HCT116 (cell line): ENCODE measurements around the gene TMED10. TPM values are rescaled to one million over a fixed set of nuclear protein-coding genes. Genes with fewer than 3 reads are reported as not detected.

ENCODE experiments used
- ATAC-seq: fragments of 200-7000 bp; cut with Tn5 transposase; 2 replicates; pipeline ENCODE4 v1.9.1; 2020; ENCODE audit warnings: mild to moderate bottlenecking, moderate library complexity
- BruUV-seq: library from RNA; stranded (reverse); fragments of 400-500 nt; replicated peaks from 2 replicates; lab custom pipeline; 2021; lab: Mats Ljungman, UMichigan
- CTCF ChIA-PET: fragments of 300-600 bp; sonication (Branson Sonifier 250); formaldehyde crosslinking; loops from one replicate; lab custom pipeline; 2021; ENCODE audit warnings: antibody characterized with exemption; lab: Charles Lee
- POLR2A ChIA-PET: fragments of 300-600, 350-600 bp; sonication (Branson Sonifier 250); formaldehyde crosslinking; loops from one replicate; lab custom pipeline; 2021; ENCODE audit warnings: antibody characterized with exemption; lab: Charles Lee
- RAD21 ChIA-PET, 2 experiments: fragments of 300-600 bp; sonication (Branson Sonifier 250); formaldehyde crosslinking; loops; one replicate each; lab custom pipeline; 2023; ENCODE audit warnings: low total read pairs in 2 of 2; ENCODE audit not compliant: uncharacterized antibody in 2 of 2, unreplicated experiment in 2 of 2, low non-redundant PET in 1 of 2; lab: Charles Lee
- DNase-seq: peaks from one replicate; pipeline ENCODE4 v3.0.0-alpha.2; 2010; ENCODE audit warnings: low read depth, low spot score
- H2AFZ ChIP-seq: fragments of 200-600 bp; shearing (Covaris generic), sonication (generic); 2 replicates; pipeline ENCODE4 v1.6.1; 2017; ENCODE audit warnings: low read depth, mixed run types, mixed read lengths, antibody characterized with exemption, low read length; ENCODE audit not compliant: poor library complexity, severe bottlenecking
- H3K27ac ChIP-seq: 2 replicates; pipeline ENCODE4 v1.5.1; 2012; ENCODE audit warnings: low read depth, low read length
- H3K27me3 ChIP-seq: fragments of 200-600 bp; sonication (generic); 2 replicates; pipeline ENCODE4 v1.6.1; 2016; ENCODE audit warnings: mixed run types, low read length, mixed read lengths; ENCODE audit not compliant: insufficient read depth
- H3K36me3 ChIP-seq, 2 experiments: fragments of 200-500 bp in 1 of 2; fragments of 200-600 bp in 1 of 2; sonication (Bioruptor generic) in 1 of 2; sonication (generic) in 1 of 2; 2 replicates each; pipeline versions ENCODE4 v1.5.1 to v1.6.1; 2014 to 2016; ENCODE audit warnings: low read length in 2 of 2, inconsistent platforms in 1 of 2, mixed read lengths in 1 of 2, mixed run types in 1 of 2; ENCODE audit not compliant: insufficient read depth in 2 of 2, control insufficient read depth in 1 of 2
- H3K4me1 ChIP-seq, 2 experiments: fragments of 200-600 bp in 1 of 2; sonication (generic) in 1 of 2; 2 replicates each; pipeline versions ENCODE4 v1.5.1 to v1.6.1; 2012 to 2017; ENCODE audit warnings: low read length in 2 of 2, inconsistent platforms in 1 of 2, mild to moderate bottlenecking in 1 of 2, mixed read lengths in 1 of 2, mixed run types in 1 of 2, moderate library complexity in 1 of 2; ENCODE audit not compliant: insufficient read depth in 2 of 2, control insufficient read depth in 1 of 2
- H3K4me2 ChIP-seq: fragments of 200-600 bp; sonication (generic); 2 replicates; pipeline ENCODE4 v1.6.1; 2017; ENCODE audit warnings: mixed run types, low read length, mixed read lengths
- H3K4me3 ChIP-seq, 2 experiments: fragments of 200-600 bp in 1 of 2; sonication (generic) in 1 of 2; replicated peaks in 1 of 2; 2 replicates each; pipeline ENCODE4 v1.5.1; 2011 to 2016; ENCODE audit warnings: low read length in 2 of 2, control low read depth in 1 of 2, low read depth in 1 of 2, mild to moderate bottlenecking in 1 of 2, mixed read lengths in 1 of 2, mixed run types in 1 of 2
- H3K79me2 ChIP-seq: fragments of 200-600 bp; sonication (generic); 2 replicates; pipeline ENCODE4 v1.6.1; 2017; ENCODE audit warnings: mild to moderate bottlenecking, mixed run types, low read length, moderate library complexity, mixed read lengths; ENCODE audit not compliant: insufficient read depth
- H3K9ac ChIP-seq: fragments of 200-600 bp; sonication (generic); 2 replicates; pipeline ENCODE4 v1.6.1; 2016; ENCODE audit warnings: low read length, mixed read lengths
- H3K9me2 ChIP-seq: fragments of 200-600 bp; sonication (generic), shearing (Covaris generic); 2 replicates; pipeline ENCODE4 v1.6.1; 2017; ENCODE audit warnings: mixed run types, mild to moderate bottlenecking, moderate library complexity; ENCODE audit not compliant: insufficient read depth
- H3K9me3 ChIP-seq, 2 experiments: fragments of 200-500 bp in 1 of 2; fragments of 200-600 bp in 1 of 2; sonication (Bioruptor generic) in 1 of 2; sonication (generic) in 1 of 2; 2 replicates each; pipeline ENCODE4 v1.6.1; 2014 to 2017; ENCODE audit warnings: low read length in 2 of 2, mixed read lengths in 2 of 2, inconsistent platforms in 1 of 2, low read depth in 1 of 2, mild to moderate bottlenecking in 1 of 2, mixed run types in 1 of 2, moderate library complexity in 1 of 2; ENCODE audit not compliant: control insufficient read depth in 1 of 2, insufficient read depth in 1 of 2
- H4K20me1 ChIP-seq: fragments of 200-600 bp; sonication (generic), shearing (Covaris generic); 2 replicates; pipeline ENCODE4 v1.6.1; 2017; ENCODE audit warnings: mixed run types, mild to moderate bottlenecking, moderate library complexity; ENCODE audit not compliant: insufficient read depth
- ATF3 ChIP-seq: IDR thresholded peaks from 2 replicates; pipeline ENCODE4 v1.6.1; 2012
- CEBPB ChIP-seq: IDR thresholded peaks from 2 replicates; pipeline ENCODE4 v1.6.1; 2012; ENCODE audit warnings: low read depth
- EGR1 ChIP-seq: IDR thresholded peaks from 2 replicates; pipeline ENCODE4 v1.6.1; 2012; ENCODE audit warnings: low read depth
- ELF1 ChIP-seq: IDR thresholded peaks from 2 replicates; pipeline ENCODE4 v1.6.1; 2012; ENCODE audit warnings: low read depth, borderline replicate concordance
- FOSL1 ChIP-seq: IDR thresholded peaks from 2 replicates; pipeline ENCODE4 v1.6.1; 2012; ENCODE audit warnings: low read depth
- RAD21 ChIP-seq: IDR thresholded peaks from 2 replicates; pipeline ENCODE4 v1.6.1; 2012; ENCODE audit warnings: low read depth, mild to moderate bottlenecking
- SIN3A ChIP-seq: IDR thresholded peaks from 2 replicates; pipeline ENCODE4 v1.6.1; 2012; ENCODE audit warnings: low read depth
- SP1 ChIP-seq: IDR thresholded peaks from 2 replicates; pipeline ENCODE4 v1.6.1; 2012; ENCODE audit warnings: low read depth
- SRF ChIP-seq: IDR thresholded peaks from 2 replicates; pipeline ENCODE4 v1.6.1; 2012; ENCODE audit warnings: low read depth
- TCF7L2 ChIP-seq: IDR thresholded peaks from 2 replicates; pipeline ENCODE4 v1.7.0; 2011; ENCODE audit warnings: borderline replicate concordance, inconsistent platforms; ENCODE audit not compliant: insufficient read depth, insufficient read length; ENCODE audit errors: extremely low read depth
- YY1 ChIP-seq: IDR thresholded peaks from 2 replicates; pipeline ENCODE4 v1.6.1; 2011; ENCODE audit warnings: low read length, low read depth, moderate library complexity, mild to moderate bottlenecking; ENCODE audit not compliant: insufficient replicate concordance; ENCODE audit errors: extremely low read depth
- ZFX ChIP-seq: fragments of 450-650 bp; IDR thresholded peaks from 2 replicates; pipeline ENCODE4 v1.6.1; 2017
- ZNF274 ChIP-seq: fragments of 200-500 bp; sonication (Bioruptor generic); IDR thresholded peaks from 2 replicates; pipeline ENCODE4 v1.6.1; 2014; ENCODE audit warnings: mild to moderate bottlenecking, low read depth, low read length, inconsistent platforms
- intact Hi-C: fragments of 100-400 bp; cut with micrococcal nuclease; formaldehyde crosslinking; loops from 2 replicates; pipeline ENCODE4 v1.10.0; 2022
- total RNA-seq: library from RNA; stranded (reverse); gene quantifications from one replicate; pipeline ENCODE4 v1.2.1, GENCODE V29; 2021; ENCODE audit not compliant: unreplicated experiment
- TF ChIP-seq, protein P1 (sequence below), 3 experiments: fragments of 200-600 bp in 1 of 3; sonication (generic) in 1 of 3; IDR thresholded peaks in 2 of 3; conservative IDR thresholded peaks in 1 of 3; 2 replicates each; pipeline ENCODE4 v1.5.1; 2012 to 2017; ENCODE audit warnings: low read depth in 2 of 3, low read length in 2 of 3, antibody characterized with exemption in 1 of 3, borderline replicate concordance in 1 of 3, control low read depth in 1 of 3, mild to moderate bottlenecking in 1 of 3, mixed read lengths in 1 of 3, mixed run types in 1 of 3, moderate library complexity in 1 of 3; ENCODE audit not compliant: insufficient read depth in 1 of 3
- TF ChIP-seq, protein P2 (sequence below): IDR thresholded peaks from 2 replicates; pipeline ENCODE4 v1.6.1; 2012

TMED10 gene
- total RNA-seq, 1 experiment from 2014 or later = 303 TPM

DNA sequence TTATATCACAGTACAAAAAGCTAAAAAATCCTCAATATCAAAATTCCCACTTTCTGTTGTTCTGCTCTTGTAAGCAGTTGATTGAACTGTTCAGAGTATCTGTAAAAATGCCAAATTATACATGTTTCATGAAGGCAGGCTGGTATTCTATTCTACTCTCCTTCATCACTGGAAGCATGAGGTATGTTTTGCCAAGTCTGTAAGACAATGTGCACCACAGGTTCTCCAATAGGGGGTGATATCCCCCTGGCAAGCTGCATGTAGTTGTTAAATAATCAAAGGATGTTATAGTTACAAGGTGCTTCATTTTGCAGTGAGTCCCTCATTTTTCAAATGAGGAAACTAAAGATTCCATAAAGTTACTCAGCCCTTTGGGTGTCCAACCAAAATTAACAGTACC is 34.4 kb downstream of the TMED10 start:
- no peak for DNase-seq
- H3K9ac ChIP-seq = no peak overlapping the region
- TF ChIP-seq, protein P1, sequence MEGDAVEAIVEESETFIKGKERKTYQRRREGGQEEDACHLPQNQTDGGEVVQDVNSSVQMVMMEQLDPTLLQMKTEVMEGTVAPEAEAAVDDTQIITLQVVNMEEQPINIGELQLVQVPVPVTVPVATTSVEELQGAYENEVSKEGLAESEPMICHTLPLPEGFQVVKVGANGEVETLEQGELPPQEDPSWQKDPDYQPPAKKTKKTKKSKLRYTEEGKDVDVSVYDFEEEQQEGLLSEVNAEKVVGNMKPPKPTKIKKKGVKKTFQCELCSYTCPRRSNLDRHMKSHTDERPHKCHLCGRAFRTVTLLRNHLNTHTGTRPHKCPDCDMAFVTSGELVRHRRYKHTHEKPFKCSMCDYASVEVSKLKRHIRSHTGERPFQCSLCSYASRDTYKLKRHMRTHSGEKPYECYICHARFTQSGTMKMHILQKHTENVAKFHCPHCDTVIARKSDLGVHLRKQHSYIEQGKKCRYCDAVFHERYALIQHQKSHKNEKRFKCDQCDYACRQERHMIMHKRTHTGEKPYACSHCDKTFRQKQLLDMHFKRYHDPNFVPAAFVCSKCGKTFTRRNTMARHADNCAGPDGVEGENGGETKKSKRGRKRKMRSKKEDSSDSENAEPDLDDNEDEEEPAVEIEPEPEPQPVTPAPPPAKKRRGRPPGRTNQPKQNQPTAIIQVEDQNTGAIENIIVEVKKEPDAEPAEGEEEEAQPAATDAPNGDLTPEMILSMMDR (IDR thresholded peaks at IDR 0.05 in 2 of 3, conservative IDR thresholded peaks at IDR 0.05 in 1 of 3; ENCODE audit: borderline replicate concordance in 1 of 3, insufficient read depth in 1 of 3, low read depth in 2 of 3, low read length in 2 of 3) = peak; percentile 44 to 58 (median 51); a peak in 5 of 6 replicates
- TF ChIP-seq RAD21 (peak; percentile 64), ATF3 (no peak)
- TF ChIP-seq, all 23 proteins: peak for 2
- CTCF ChIA-PET = interaction anchor here (1.2 to 2.0 kb wide), 2 partner anchors 146 to 154 kb away, joined by 3 to 12 read pairs; no protein-coding TSS in a partner anchor
- Histone ChIP-seq H4K20me1 (peaks cover 6% of the 10 kb centered on the region), H3K4me2 (no peak overlapping the region), H3K27me3 (no peaks in the 10 kb centered on the region), H3K27ac (no peak overlapping the region), H3K9me2 (no peaks in the 10 kb centered on the region), H2AFZ (no peak overlapping the region), H3K79me2 (peaks cover 72% of the 10 kb centered on the region), H3K4me3 (no peak overlapping the region), H3K9me3 (no peaks in the 10 kb centered on the region), H3K36me3 (peaks cover 9 to 10% of the 10 kb centered on the region in 2 experiments; a peak in 3 of 4 replicates), H3K4me1 (no peaks in the 10 kb centered on the region)
- intact Hi-C loops = no loop called here
- BruUV-seq = no TSS peak
- RAD21 ChIA-PET = interaction anchor here in 1 of 2 experiments (1.0 kb wide), 1 partner anchor 154 kb away, joined by 3 read pairs; no protein-coding TSS in a partner anchor
- POLR2A ChIA-PET = no interaction called here
- peak; percentile 63; the same call in 1 of the 2 replicates for ATAC-seq

DNA sequence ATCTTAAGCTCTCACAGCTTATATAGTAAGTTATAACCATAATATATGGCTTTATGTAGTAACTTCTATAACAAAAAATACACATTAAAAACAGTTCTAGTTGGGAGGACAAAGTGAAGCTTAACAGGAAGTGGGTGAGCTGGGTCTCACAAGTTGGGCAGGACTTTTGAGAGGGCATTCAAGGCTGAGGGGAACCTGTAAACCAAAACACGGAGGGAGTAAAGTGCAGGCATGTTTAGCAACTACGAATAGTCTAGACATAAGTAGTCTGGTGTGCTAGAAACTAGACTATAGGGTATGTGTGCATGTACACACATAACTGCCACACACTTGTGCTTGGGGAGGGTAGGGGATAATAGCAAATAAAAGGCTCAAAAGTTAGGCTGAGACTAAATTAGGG is 35.4 kb downstream of the TMED10 start:
- Histone ChIP-seq H3K9ac (no peak overlapping the region), H3K4me1 (no peaks in the 10 kb centered on the region), H3K4me2 (no peak overlapping the region), H4K20me1 (peaks cover 2% of the 10 kb centered on the region; the same call in 1 of the 2 replicates), H3K79me2 (peaks cover 68% of the 10 kb centered on the region), H3K9me3 (no peaks in the 10 kb centered on the region), H2AFZ (no peak overlapping the region), H3K36me3 (peaks cover 5 to 8% of the 10 kb centered on the region in 2 experiments; a peak in 3 of 4 replicates), H3K27ac (no peak overlapping the region), H3K27me3 (no peaks in the 10 kb centered on the region), H3K9me2 (no peaks in the 10 kb centered on the region), H3K4me3 (no peak overlapping the region)
- DNase-seq (no peak), ATAC-seq (no peak)
- BruUV-seq = no TSS peak
- RAD21 ChIA-PET = no interaction called here
- CTCF ChIA-PET = interaction anchor here (2.0 kb wide), 1 partner anchor 155 kb away, joined by 12 read pairs; no protein-coding TSS in a partner anchor
- intact Hi-C loops = no loop called here
- POLR2A ChIA-PET = interaction anchor here (0.6 kb wide), 1 partner anchor 154 kb away, joined by 3 read pairs; no protein-coding TSS in a partner anchor
- TF ChIP-seq FOSL1 (no peak), ZFX (no peak), EGR1 (no peak), CEBPB (no peak), ELF1 (no peak), TCF7L2 (no peak), YY1 (no peak), ZNF274 (no peak), SRF (no peak), SIN3A (no peak), SP1 (no peak)
- TF ChIP-seq, protein P2, sequence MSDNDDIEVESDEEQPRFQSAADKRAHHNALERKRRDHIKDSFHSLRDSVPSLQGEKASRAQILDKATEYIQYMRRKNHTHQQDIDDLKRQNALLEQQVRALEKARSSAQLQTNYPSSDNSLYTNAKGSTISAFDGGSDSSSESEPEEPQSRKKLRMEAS = no peak
- TF ChIP-seq, protein P1 (IDR thresholded peaks at IDR 0.05 in 2 of 3, conservative IDR thresholded peaks at IDR 0.05 in 1 of 3; ENCODE audit: borderline replicate concordance in 1 of 3, insufficient read depth in 1 of 3, low read depth in 2 of 3, low read length in 2 of 3) = no peak
